Motor neuron (in vitro differentiated cells): ENCODE data around the gene ZRANB1. TPM values are rescaled to one million over a fixed set of nuclear protein-coding genes. Genes with fewer than 3 reads are reported as not detected.
A peak's percentile ranks its signal among the peaks of the same experiment; 100 is the strongest.

Experiments used
- ATAC-seq, 8 experiments: fragments of 200-7000 bp; cut with Tn5 transposase; replicated peaks in 6 of 8; 2 replicates each; pipeline ENCODE4 v1.8.0; 2021; ENCODE audit warnings: mild to moderate bottlenecking in 8 of 8, moderate library complexity in 8 of 8
- H3K27ac ChIP-seq, 2 donors: fragments of 250-450 bp; sonication (Bioruptor Pico); 2 replicates each; pipeline ENCODE4 v1.9.0; 2021; ENCODE audit warnings: antibody characterized with exemption in 2 of 2, mild to moderate bottlenecking in 2 of 2, moderate library complexity in 1 of 2
- H3K4me1 ChIP-seq, 2 donors: fragments of 250-450 bp; sonication (Bioruptor Pico); replicated peaks in 1 of 2; 2 replicates each; pipeline ENCODE4 v1.6.1; 2021; ENCODE audit warnings: antibody characterized with exemption in 2 of 2, mild to moderate bottlenecking in 2 of 2, moderate library complexity in 1 of 2
- H3K4me3 ChIP-seq, 5 donors: fragments of 250-450 bp; sonication (Bioruptor Pico); 2 replicates each; pipeline ENCODE4 v1.9.0; 2021; ENCODE audit warnings: antibody characterized with exemption in 5 of 5, mild to moderate bottlenecking in 5 of 5, moderate library complexity in 4 of 5
- WGBS, 10 experiments: fragments of 450-650 bp; shearing (Covaris generic); methylation state at CpG; one replicate each; pipeline ENCODE4 v1.0.0; 2022; 5-methylcytosine and 5-hydroxymethylcytosine counted together
- in situ Hi-C, 9 experiments: fragments of 400-800 bp; cut with MboI; loops; one replicate each; pipeline ENCODE4 v1.15.0; 2021; ENCODE audit warnings: low sequenced_read_pairs in 9 of 9, low pct_unique_long_range_greater_than_20kb in 2 of 9; ENCODE audit not compliant: unreplicated experiment in 9 of 9
- total RNA-seq, 8 experiments: library from RNA; unstranded; fragments of 300-600 nt; gene quantifications; 2 replicates each; pipeline versions ENCODE4 v1.2.3 to v1.2.4, GENCODE V29; 2022

The ZRANB1 gene
- total RNA-seq, 8 experiments from 2014 or later, result 13.7 to 29.1 (median 23.7) TPM

- Histone ChIP-seq H3K27ac (no peak overlapping the region), H3K4me1 (peaks cover 51 to 54% of the 10 kb centered on the region in 2 donors), H3K4me3 (no peak overlapping the region)
- 83 to 100% (median 100%) methylated on average over 1 to 8 of the region's 51 CpGs; no CpG with 5 or more reads in 7 of the 10 experiments for WGBS, 10 experiments
- in situ Hi-C loops, result no loop called here
- ATAC-seq, result no peak
Observed at GRCh38 chr10:125026036-125026931, 84.4 kb downstream of the ZRANB1 start.

- in situ Hi-C loops, result no loop called here
- WGBS, 10 experiments, result 80 to 100% (median 96%) methylated on average over 1 to 14 of the region's 40 CpGs; no CpG with 5 or more reads in 2 of the 10 experiments
- H3K27ac ChIP-seq, result peak overlapping the region; percentile 33 to 67
- peak in 1 of 8 experiments; percentile 6 for ATAC-seq
- H3K4me3 ChIP-seq, result no peak overlapping the region
- peaks cover 55 to 61% of the 10 kb centered on the region in 2 donors for H3K4me1 ChIP-seq
Observed at GRCh38 chr10:125026974-125027735, 85.2 kb downstream of the ZRANB1 start.

- Histone ChIP-seq H3K4me1 (peaks cover 61 to 67% of the 10 kb centered on the region in 2 donors), H3K27ac (peak overlapping the region; percentile 33 to 67), H3K4me3 (no peak overlapping the region)
- ATAC-seq, result peak; percentile 9 to 79 (median 58)
- in situ Hi-C loops, result no loop called here
- WGBS, 10 experiments, result 0 to 73% (median 31%) methylated on average over 1 to 11 of the region's 17 CpGs
Observed at GRCh38 chr10:125027871-125028869, 86.2 kb downstream of the ZRANB1 start.

DNA sequence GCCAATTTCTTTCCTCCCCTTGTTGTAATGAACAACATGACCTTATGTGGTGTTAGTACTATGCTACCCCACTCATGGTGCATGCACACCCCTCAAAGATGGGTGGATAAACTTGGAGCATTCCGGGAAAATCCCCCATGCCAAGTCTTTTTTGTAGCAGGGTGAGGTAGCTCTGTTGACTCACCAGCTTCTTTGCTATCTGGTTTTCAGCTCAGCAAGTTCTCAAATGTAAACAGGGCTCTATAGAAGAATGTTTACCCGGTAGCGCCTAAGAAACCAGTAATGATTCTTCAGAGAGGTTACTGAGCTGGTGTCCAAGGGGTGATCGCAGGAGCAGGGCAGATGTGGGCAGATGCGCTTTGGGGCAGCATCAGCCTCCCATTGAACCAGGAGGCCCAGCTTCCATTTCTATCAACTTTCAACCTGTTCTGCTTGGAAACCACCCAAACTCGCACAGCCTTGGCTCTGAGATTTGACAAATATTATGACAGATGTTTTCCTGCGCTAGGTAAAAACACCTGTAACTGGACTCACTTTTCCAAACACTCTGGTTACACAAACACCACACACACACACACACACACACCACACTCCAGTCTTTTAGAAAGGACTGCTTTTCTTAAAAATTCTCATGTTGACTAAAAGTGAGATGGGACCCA is 87.8 kb downstream of the ZRANB1 start:
- in situ Hi-C loops, result no loop called here
- Histone ChIP-seq H3K27ac (no peak overlapping the region), H3K4me1 (peaks cover 46 to 55% of the 10 kb centered on the region in 2 donors), H3K4me3 (no peak overlapping the region)
- ATAC-seq, result peak in 1 of 8 experiments; percentile 67
- WGBS, 10 experiments, result 80 to 100% (median 92%) methylated on average over 1 to 7 of the region's 7 CpGs; no CpG with 5 or more reads in 3 of the 10 experiments

- Histone ChIP-seq H3K27ac (no peak overlapping the region), H3K4me3 (no peak overlapping the region), H3K4me1 (peaks cover 44 to 55% of the 10 kb centered on the region in 2 donors)
- 50 to 100% (median 98%) methylated on average over 1 to 6 of the region's 10 CpGs; no CpG with 5 or more reads in 5 of the 10 experiments for WGBS, 10 experiments
- no peak for ATAC-seq
- in situ Hi-C loops, result no loop called here
Observed at GRCh38 chr10:125030567-125031197, 88.8 kb downstream of the ZRANB1 start.

DNA sequence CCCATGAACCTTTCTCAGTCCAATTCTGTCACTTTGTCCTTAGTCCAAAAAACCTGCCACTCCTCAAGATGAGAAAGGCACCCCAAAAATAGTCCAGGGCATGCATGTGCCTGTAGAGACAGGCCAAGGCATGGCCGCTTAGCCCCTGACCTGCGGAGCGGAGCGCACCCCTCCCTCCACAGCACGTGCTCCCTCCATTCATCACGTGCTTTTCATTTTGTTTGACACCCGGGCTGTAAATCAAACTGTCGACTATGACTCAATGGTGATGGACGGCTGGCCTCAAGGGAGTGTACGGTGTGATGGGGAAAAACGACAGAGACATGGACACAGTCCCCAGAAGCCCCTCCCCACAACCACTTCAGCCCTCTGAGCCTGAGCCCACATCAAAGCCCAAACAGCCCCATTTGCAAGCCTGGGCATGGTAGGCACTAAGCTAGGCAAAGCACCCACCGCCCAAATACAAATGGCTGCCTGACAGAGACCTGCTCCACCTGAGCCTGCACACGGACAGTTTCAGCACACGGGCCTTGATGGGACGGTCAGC is 90.6 kb downstream of the ZRANB1 start:
- peak in 5 of 8 experiments; percentile 3 to 67 (median 35) for ATAC-seq
- in situ Hi-C loops, result no loop called here
- Histone ChIP-seq H3K4me3 (no peak overlapping the region), H3K4me1 (peaks cover 57 to 69% of the 10 kb centered on the region in 2 donors), H3K27ac (peak overlapping the region in 1 of 2 donors; percentile 28)
- WGBS, 10 experiments, result 40 to 96% (median 80%) methylated on average over 2 to 8 of the region's 15 CpGs; no CpG with 5 or more reads in 2 of the 10 experiments

- in situ Hi-C loops, result no loop called here
- 83 to 100% (median 100%) methylated on average over 1 to 8 of the region's 27 CpGs; no CpG with 5 or more reads in 3 of the 10 experiments for WGBS, 10 experiments
- Histone ChIP-seq H3K4me1 (peaks cover 57 to 67% of the 10 kb centered on the region in 2 donors), H3K27ac (peak overlapping the region in 1 of 2 donors; percentile 28), H3K4me3 (no peak overlapping the region)
- peak in 4 of 8 experiments; percentile 9 to 37 (median 32) for ATAC-seq
Observed at GRCh38 chr10:125033146-125033924, 91.4 kb downstream of the ZRANB1 start.

GRCh38 chr10:125034675-125035074 is 92.8 kb downstream of the ZRANB1 start:
- in situ Hi-C loops, result no loop called here
- H3K4me3 ChIP-seq, result no peak overlapping the region
- no peak overlapping the region for H3K27ac ChIP-seq
- WGBS, 10 experiments, result 0 to 71% (median 63%) methylated on average over 1 to 3 of the region's 3 CpGs; no CpG with 5 or more reads in 4 of the 10 experiments
- ATAC-seq, result peak in 1 of 8 experiments; percentile 38
- peaks cover 62 to 67% of the 10 kb centered on the region in 2 donors for H3K4me1 ChIP-seq

GRCh38 chr10:125035136-125035535 is 93.2 kb downstream of the ZRANB1 start:
- Histone ChIP-seq H3K27ac (no peak overlapping the region), H3K4me3 (no peak overlapping the region), H3K4me1 (peaks cover 66 to 72% of the 10 kb centered on the region in 2 donors)
- in situ Hi-C loops, result no loop called here
- peak in 2 of 8 experiments; percentile 37 to 80 for ATAC-seq
- 18 to 100% (median 82%) methylated on average over 1 to 10 of the region's 11 CpGs; no CpG with 5 or more reads in 2 of the 10 experiments for WGBS, 10 experiments

DNA sequence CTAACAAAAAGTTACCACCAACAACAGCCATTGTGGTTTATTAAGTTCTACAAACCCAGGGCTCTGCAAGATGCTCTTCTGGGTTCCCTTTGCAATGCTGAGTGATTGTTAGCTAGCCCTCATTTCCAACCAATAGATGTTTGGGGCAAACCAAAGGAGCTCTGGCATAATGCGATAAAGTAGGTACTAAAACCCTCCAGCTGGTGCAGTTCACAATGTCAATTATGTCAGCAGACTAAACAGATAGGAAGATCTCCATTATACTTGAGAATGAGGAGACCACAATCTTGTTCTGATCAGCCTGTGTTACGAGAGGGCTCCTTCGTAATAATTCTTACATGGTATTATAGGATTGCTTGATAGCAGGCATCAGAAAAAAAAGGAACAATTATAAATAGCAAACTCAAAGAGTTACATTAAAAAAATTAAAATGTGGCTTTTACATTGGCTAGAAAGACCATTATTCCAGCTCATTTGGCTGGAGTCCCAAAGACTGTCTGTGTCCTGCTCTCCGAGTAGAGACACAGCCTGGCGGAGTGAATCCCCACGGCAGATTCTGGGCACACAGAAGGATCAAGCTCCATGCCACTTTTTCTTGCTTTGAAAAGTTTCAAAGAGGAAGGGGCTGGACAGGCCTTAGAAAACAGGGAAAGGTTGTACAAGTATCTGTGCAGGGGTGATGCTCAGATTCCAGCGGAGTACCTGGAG is 93.8 kb downstream of the ZRANB1 start:
- Histone ChIP-seq H3K4me1 (peaks cover 72 to 77% of the 10 kb centered on the region in 2 donors), H3K4me3 (no peak overlapping the region), H3K27ac (no peak overlapping the region)
- ATAC-seq, result peak in 1 of 8 experiments; percentile 5
- WGBS, 10 experiments, result 40 to 100% (median 92%) methylated on average over 1 to 7 of the region's 7 CpGs
- in situ Hi-C loops, result no loop called here
